HUES64 (cell line): ENCODE results near the gene NAV3.

ENCODE experiments used
- H3K27ac ChIP-seq: 2 replicates; pipeline ENCODE4 v1.7.0; 2013; ENCODE audit warnings: low read depth, low read length, inconsistent platforms
- H3K27me3 ChIP-seq: 2 replicates; pipeline ENCODE4 v1.6.1; 2013; ENCODE audit warnings: mild to moderate bottlenecking, low read length; ENCODE audit not compliant: insufficient read depth
- H3K36me3 ChIP-seq: 2 replicates; pipeline ENCODE4 v1.6.1; 2013; ENCODE audit warnings: mild to moderate bottlenecking, low read length; ENCODE audit not compliant: insufficient read depth
- H3K4me1 ChIP-seq: 2 replicates; pipeline ENCODE4 v1.6.1; 2013; ENCODE audit warnings: mild to moderate bottlenecking, low read length, moderate library complexity; ENCODE audit not compliant: insufficient read depth
- H3K4me3 ChIP-seq: 2 replicates; pipeline ENCODE4 v1.5.1; 2013; ENCODE audit warnings: mild to moderate bottlenecking, low read length, moderate library complexity
- H3K9ac ChIP-seq: 2 replicates; pipeline ENCODE4 v1.6.1; 2013; ENCODE audit warnings: mild to moderate bottlenecking, low read depth, low read length
- H3K9me3 ChIP-seq: 2 replicates; pipeline ENCODE4 v1.6.1; 2013; ENCODE audit warnings: low read depth, low read length; ENCODE audit not compliant: insufficient read depth
- WGBS: fragments of 150-250, 120-280 bp; methylation state at CpG from one replicate; pipeline ENCODE4 v1.1.7; 2013; ENCODE audit warnings: missing lambda C conversion rate; 5-methylcytosine and 5-hydroxymethylcytosine counted together

Gene NAV3

GRCh38 chr12:77891518-77892147 lies 60.9 kb downstream of the NAV3 start:
- H3K27me3 ChIP-seq: no peaks in the 10 kb centered on the region
- no peak overlapping the region for H3K27ac ChIP-seq
- no peak overlapping the region for H3K9ac ChIP-seq
- H3K36me3 ChIP-seq: no peaks in the 10 kb centered on the region
- H3K4me3 ChIP-seq: no peak overlapping the region
- H3K4me1 ChIP-seq: peaks cover 20% of the 10 kb centered on the region
- H3K9me3 ChIP-seq: no peaks in the 10 kb centered on the region
- WGBS: 89% methylated on average over 3 of the region's 3 CpGs

GRCh38 chr12:77893918-77894317 lies 63.2 kb downstream of the NAV3 start:
- H3K36me3 ChIP-seq: no peaks in the 10 kb centered on the region
- H3K27me3 ChIP-seq: no peaks in the 10 kb centered on the region
- no peak overlapping the region for H3K27ac ChIP-seq
- no peaks in the 10 kb centered on the region for H3K9me3 ChIP-seq
- peak overlapping the region; percentile 43 for H3K9ac ChIP-seq
- H3K4me1 ChIP-seq: peaks cover 20% of the 10 kb centered on the region
- H3K4me3 ChIP-seq: no peak overlapping the region

GRCh38 chr12:77894556-77894955 lies 63.9 kb downstream of the NAV3 start:
- H3K4me3 ChIP-seq: no peak overlapping the region
- WGBS: 91% methylated on average over 2 of the region's 2 CpGs
- H3K9me3 ChIP-seq: no peaks in the 10 kb centered on the region
- no peaks in the 10 kb centered on the region for H3K36me3 ChIP-seq
- no peaks in the 10 kb centered on the region for H3K27me3 ChIP-seq
- no peak overlapping the region for H3K27ac ChIP-seq
- peaks cover 20% of the 10 kb centered on the region for H3K4me1 ChIP-seq
- no peak overlapping the region for H3K9ac ChIP-seq

- Histone ChIP-seq H3K4me3 (no peak overlapping the region), H3K27me3 (no peaks in the 10 kb centered on the region)
These were observed 65.0 kb downstream of the NAV3 start for GRCh38 chr12:77895699-77896098.

GRCh38 chr12:77907936-77908335 lies 77.2 kb downstream of the NAV3 start:
- H3K36me3 ChIP-seq: no peaks in the 10 kb centered on the region
- H3K27ac ChIP-seq: no peak overlapping the region
- H3K4me1 ChIP-seq: no peaks in the 10 kb centered on the region
- H3K9me3 ChIP-seq: no peaks in the 10 kb centered on the region
- no peak overlapping the region for H3K4me3 ChIP-seq
- no peaks in the 10 kb centered on the region for H3K27me3 ChIP-seq
- no CpG with 5 or more reads among the region's 1 CpG for whole genome bisulfite sequencing
- H3K9ac ChIP-seq: no peak overlapping the region

More at GRCh38 chr12:77895699-77896098, 65.0 kb downstream of the NAV3 start:
- H3K9ac ChIP-seq: no peak overlapping the region
- no peak overlapping the region for H3K27ac ChIP-seq
- no peaks in the 10 kb centered on the region for H3K36me3 ChIP-seq
- peaks cover 20% of the 10 kb centered on the region for H3K4me1 ChIP-seq
- no peaks in the 10 kb centered on the region for H3K9me3 ChIP-seq

- 0 out of 2 replicates have a peak, but pooled peaks cover 6% of the 10 kb centered on the region for H3K4me1 ChIP-seq
- no peak overlapping the region for H3K9ac ChIP-seq
- no peaks in the 10 kb centered on the region for H3K36me3 ChIP-seq
- WGBS: 93% methylated on average over 2 of the region's 2 CpGs
- no peaks in the 10 kb centered on the region for H3K27me3 ChIP-seq
- no peak overlapping the region for H3K4me3 ChIP-seq
- H3K9me3 ChIP-seq: no peaks in the 10 kb centered on the region
- no peak overlapping the region for H3K27ac ChIP-seq
These were observed 83.4 kb downstream of the NAV3 start for GRCh38 chr12:77914081-77914488.

GRCh38 chr12:77915071-77915600 lies 84.4 kb downstream of the NAV3 start:
- no peak overlapping the region for H3K4me3 ChIP-seq
- H3K9me3 ChIP-seq: no peaks in the 10 kb centered on the region
- no CpG with 5 or more reads among the region's 1 CpG for WGBS
- H3K36me3 ChIP-seq: no peaks in the 10 kb centered on the region
- H3K9ac ChIP-seq: no peak overlapping the region
- H3K4me1 ChIP-seq: 0 out of 2 replicates have a peak, but pooled peaks cover 6% of the 10 kb centered on the region
- no peak overlapping the region for H3K27ac ChIP-seq
- H3K27me3 ChIP-seq: no peaks in the 10 kb centered on the region

- Histone ChIP-seq H3K27me3 (no peaks in the 10 kb centered on the region), H3K27ac (no peak overlapping the region), H3K9ac (no peak overlapping the region), H3K4me1 (0 out of 2 replicates have a peak, but pooled peaks cover 6% of the 10 kb centered on the region), H3K36me3 (no peaks in the 10 kb centered on the region), H3K9me3 (no peaks in the 10 kb centered on the region), H3K4me3 (no peak overlapping the region)
- no CpG with 5 or more reads among the region's 2 CpGs for WGBS
These were observed 85.6 kb downstream of the NAV3 start for GRCh38 chr12:77916276-77916675.

GRCh38 chr12:77918046-77918445 lies 87.4 kb downstream of the NAV3 start:
- H3K36me3 ChIP-seq: no peaks in the 10 kb centered on the region
- 0 out of 2 replicates have a peak, but pooled peaks cover 6% of the 10 kb centered on the region for H3K4me1 ChIP-seq
- WGBS: 44% methylated on average over 2 of the region's 3 CpGs
- no peaks in the 10 kb centered on the region for H3K27me3 ChIP-seq
- no peak overlapping the region for H3K4me3 ChIP-seq
- no peak overlapping the region for H3K27ac ChIP-seq
- no peak overlapping the region for H3K9ac ChIP-seq
- H3K9me3 ChIP-seq: no peaks in the 10 kb centered on the region

GRCh38 chr12:77919450-77919849 lies 88.8 kb downstream of the NAV3 start:
- Histone ChIP-seq H3K4me1 (peaks cover 17% of the 10 kb centered on the region), H3K9ac (no peak overlapping the region), H3K9me3 (no peaks in the 10 kb centered on the region), H3K4me3 (no peak overlapping the region), H3K27ac (no peak overlapping the region), H3K36me3 (no peaks in the 10 kb centered on the region), H3K27me3 (no peaks in the 10 kb centered on the region)
- 100% methylated on average over 2 of the region's 3 CpGs for WGBS

- peaks cover 19% of the 10 kb centered on the region for H3K4me1 ChIP-seq
- H3K4me3 ChIP-seq: no peak overlapping the region
- H3K36me3 ChIP-seq: no peaks in the 10 kb centered on the region
- no peaks in the 10 kb centered on the region for H3K9me3 ChIP-seq
- H3K9ac ChIP-seq: no peak overlapping the region
- no peaks in the 10 kb centered on the region for H3K27me3 ChIP-seq
- H3K27ac ChIP-seq: no peak overlapping the region
- 86% methylated on average over 1 of the region's 1 CpG for WGBS
These were observed 93.2 kb downstream of the NAV3 start for GRCh38 chr12:77923882-77924281.

- Histone ChIP-seq H3K9ac (no peak overlapping the region), H3K4me3 (no peak overlapping the region), H3K27me3 (no peaks in the 10 kb centered on the region), H3K9me3 (no peaks in the 10 kb centered on the region), H3K27ac (no peak overlapping the region), H3K36me3 (no peaks in the 10 kb centered on the region), H3K4me1 (peaks cover 19% of the 10 kb centered on the region)
- 100% methylated on average over 1 of the region's 2 CpGs for WGBS
These were observed 94.0 kb downstream of the NAV3 start for GRCh38 chr12:77924703-77925102.
